Fibroblast of lung (primary cell): ENCODE data around the gene GZMB. TPM values are rescaled to one million over a fixed set of nuclear protein-coding genes. Genes with fewer than 3 reads are reported as not detected.

Source experiments
- DNase-seq, 2 donors: peaks; one replicate each; pipeline versions ENCODE4 v3.0.0 to v3.0.0-alpha.2; 2010; ENCODE audit warnings: low read depth in 2 of 2
- H2AFZ ChIP-seq: 2 replicates; pipeline ENCODE4 v1.5.1; 2012; ENCODE audit warnings: low read length, control low read depth, inconsistent platforms
- H3K27ac ChIP-seq: 2 replicates; pipeline ENCODE4 v1.5.1; 2011; ENCODE audit warnings: low read length, control low read depth; ENCODE audit not compliant: insufficient read depth
- H3K27me3 ChIP-seq: 2 replicates; pipeline ENCODE4 v1.5.1; 2011; ENCODE audit warnings: mild to moderate bottlenecking, low read length; ENCODE audit not compliant: control insufficient read depth, insufficient read depth
- H3K36me3 ChIP-seq: 2 replicates; pipeline ENCODE4 v1.5.1; 2011; ENCODE audit warnings: low read length; ENCODE audit not compliant: control insufficient read depth, insufficient read depth
- H3K4me1 ChIP-seq: 2 replicates; pipeline ENCODE4 v1.5.1; 2011; ENCODE audit warnings: low read length; ENCODE audit not compliant: control insufficient read depth, insufficient read depth; ENCODE audit errors: extremely low read depth
- H3K4me2 ChIP-seq: 2 replicates; pipeline ENCODE4 v1.5.1; 2011; ENCODE audit warnings: low read length, control low read depth; ENCODE audit not compliant: insufficient read depth; ENCODE audit errors: extremely low read depth
- H3K4me3 ChIP-seq, 4 experiments: fragments of 200-600 bp in 1 of 4; sonication (generic) in 1 of 4; replicated peaks in 1 of 4; 2 replicates each; pipeline ENCODE4 v1.5.1; 2011 to 2016; ENCODE audit warnings: low read length in 4 of 4, low read depth in 3 of 4, mild to moderate bottlenecking in 3 of 4, control low read depth in 2 of 4, inconsistent platforms in 1 of 4, mixed read lengths in 1 of 4; ENCODE audit not compliant: insufficient read depth in 1 of 4; ENCODE audit errors: control extremely low read depth in 1 of 4
- H3K79me2 ChIP-seq: 2 replicates; pipeline ENCODE4 v1.5.1; 2012; ENCODE audit warnings: mild to moderate bottlenecking, low read length, inconsistent platforms; ENCODE audit not compliant: control insufficient read depth, insufficient read depth
- H3K9ac ChIP-seq: 2 replicates; pipeline ENCODE4 v1.5.1; 2011; ENCODE audit warnings: mild to moderate bottlenecking, low read length, control low read depth; ENCODE audit not compliant: insufficient read depth
- H3K9me3 ChIP-seq: 2 replicates; pipeline ENCODE4 v1.5.1; 2012; ENCODE audit warnings: low read depth, low read length; ENCODE audit not compliant: control insufficient read depth, insufficient read depth
- H4K20me1 ChIP-seq: 2 replicates; pipeline ENCODE4 v1.5.1; 2011; ENCODE audit warnings: low read length; ENCODE audit not compliant: control insufficient read depth, insufficient read depth; ENCODE audit errors: extremely low read depth
- CTCF ChIP-seq, 2 donors: IDR thresholded peaks in 1 of 2; conservative IDR thresholded peaks in 1 of 2; 1 replicate in 1 of 2; 2 replicates in 1 of 2; pipeline ENCODE4 v1.5.1; 2011 to 2012; ENCODE audit warnings: low read length in 2 of 2, control low read depth in 1 of 2, inconsistent platforms in 1 of 2, low read depth in 1 of 2, mild to moderate bottlenecking in 1 of 2
- EZH2 ChIP-seq: IDR thresholded peaks from 2 replicates; pipeline ENCODE4 v1.5.1; 2012; ENCODE audit warnings: low read length, control low read depth, mild to moderate bottlenecking; ENCODE audit errors: missing control alignments
- polyA plus RNA-seq, 2 donors: library from polyadenylated mRNA; depleted of rRNA in 1 of 2; stranded (reverse) in 1 of 2; unstranded in 1 of 2; fragments of >200 nt; gene quantifications; 2 replicates each; pipeline ENCODE4 v1.2.1, GENCODE V29; 2011 to 2012; ENCODE audit warnings: missing spikeins in 1 of 2
- total RNA-seq: library from RNA; depleted of rRNA; stranded (reverse); fragments of >200 nt; gene quantifications from 2 replicates; pipeline ENCODE4 v1.2.1, GENCODE V29; 2014

GZMB gene
- total and polyA plus RNA-seq, 2 donors (not counting 1 experiment from before 2014, with no cell fraction given): not detected

DNA sequence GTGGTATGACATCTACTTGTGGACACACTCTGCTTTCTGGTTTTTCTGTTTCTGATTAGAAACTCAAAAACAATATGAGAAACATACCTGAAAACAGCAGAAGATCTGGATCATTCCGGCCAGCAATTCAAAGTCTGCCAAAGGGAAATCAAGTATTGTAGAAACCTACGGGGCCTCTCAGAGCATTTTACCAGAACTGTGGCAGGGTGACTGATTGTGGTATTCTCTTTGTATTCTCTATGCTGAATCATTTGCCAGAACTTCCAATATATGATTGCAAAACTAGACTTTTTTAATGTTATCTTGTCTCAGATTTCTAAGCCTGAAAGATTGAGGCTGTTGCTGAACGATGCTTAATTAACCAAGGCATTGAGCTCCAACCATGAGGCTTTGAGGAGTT is 5.9 kb upstream of the GZMB start:
- Histone ChIP-seq H3K27ac (no peak overlapping the region), H3K27me3 (no peaks in the 10 kb centered on the region), H3K4me1 (no peaks in the 10 kb centered on the region), H2AFZ (no peak overlapping the region), H3K9ac (no peak overlapping the region), H4K20me1 (no peaks in the 10 kb centered on the region), H3K36me3 (no peaks in the 10 kb centered on the region), H3K9me3 (no peaks in the 10 kb centered on the region), H3K4me2 (no peak overlapping the region), H3K79me2 (no peaks in the 10 kb centered on the region), H3K4me3 (no peak overlapping the region)
- TF ChIP-seq CTCF (conservative IDR thresholded peaks at IDR 0.05 in 1 of 2, IDR thresholded peaks at IDR 0.05 in 1 of 2; ENCODE audit: low read depth in 1 of 2, low read length in 2 of 2) (no peak), EZH2 (no peak)
- DNase-seq: no peak

DNA sequence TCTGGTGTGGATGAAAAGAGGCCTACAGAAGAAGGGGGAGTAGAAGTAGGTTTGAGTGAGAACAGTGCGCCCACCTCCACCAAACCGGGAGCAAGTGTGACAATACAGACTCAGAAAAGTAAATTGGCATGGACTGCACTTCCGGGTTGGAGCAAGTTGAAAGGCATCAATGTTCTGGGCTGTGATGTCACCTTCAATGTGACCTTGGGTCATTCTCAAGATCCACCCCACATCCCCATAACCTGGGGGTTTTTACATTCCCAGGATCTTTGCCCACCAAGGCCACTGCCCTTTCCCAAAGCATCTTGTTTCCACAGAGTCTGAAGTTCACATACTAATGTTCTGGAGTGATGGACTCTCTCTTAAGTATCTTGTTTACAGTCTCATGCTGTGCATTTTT is 5.3 kb upstream of the GZMB start:
- Histone ChIP-seq H3K27me3 (no peaks in the 10 kb centered on the region), H3K4me1 (no peaks in the 10 kb centered on the region), H3K9ac (no peak overlapping the region), H3K36me3 (no peaks in the 10 kb centered on the region), H4K20me1 (no peaks in the 10 kb centered on the region), H3K4me3 (no peak overlapping the region), H3K9me3 (no peaks in the 10 kb centered on the region), H2AFZ (no peak overlapping the region), H3K4me2 (no peak overlapping the region), H3K79me2 (no peaks in the 10 kb centered on the region), H3K27ac (no peak overlapping the region)
- no peak for TF ChIP-seq EZH2
- no peak for TF ChIP-seq CTCF (conservative IDR thresholded peaks at IDR 0.05 in 1 of 2, IDR thresholded peaks at IDR 0.05 in 1 of 2; ENCODE audit: low read depth in 1 of 2, low read length in 2 of 2)
- DNase-seq: no peak

- no peaks in the 10 kb centered on the region for H3K4me1 ChIP-seq
- no peaks in the 10 kb centered on the region for H4K20me1 ChIP-seq
- H3K9me3 ChIP-seq: no peaks in the 10 kb centered on the region
- H2AFZ ChIP-seq: no peak overlapping the region
- no peaks in the 10 kb centered on the region for H3K36me3 ChIP-seq
- no peak overlapping the region for H3K4me2 ChIP-seq
- H3K9ac ChIP-seq: no peak overlapping the region
- TF ChIP-seq CTCF (conservative IDR thresholded peaks at IDR 0.05 in 1 of 2, IDR thresholded peaks at IDR 0.05 in 1 of 2; ENCODE audit: low read depth in 1 of 2, low read length in 2 of 2): no peak
- no peak for TF ChIP-seq EZH2
- no peaks in the 10 kb centered on the region for H3K79me2 ChIP-seq
- no peaks in the 10 kb centered on the region for H3K27me3 ChIP-seq
- no peak overlapping the region for H3K4me3 ChIP-seq
- H3K27ac ChIP-seq: no peak overlapping the region
- no peak for DNase-seq
Measured at GRCh38 chr14:24633353-24633752, 637 bp downstream of the GZMB start.
